Gastrocnemius medialis (tissue), 4 donors: ENCODE measurements around the gene ACACA. TPM values are rescaled to one million over a fixed set of nuclear protein-coding genes. Genes with fewer than 3 reads are reported as not detected.

Experiments used
- ATAC-seq, 2 donors: fragments of 150-250 bp; one replicate each; pipeline ENCODE4 v1.9.1; 2016
- DNase-seq, 2 donors: peaks; one replicate each; pipeline ENCODE4 v3.0.0-alpha.2; 2019
- H3K27ac ChIP-seq, 4 donors: fragments of 200-600 bp; sonication (generic); 1 replicate in 1 of 4; 2 replicates in 3 of 4; pipeline ENCODE4 v1.5.1; 2016 to 2018; ENCODE audit warnings: mild to moderate bottlenecking in 2 of 4, moderate library complexity in 1 of 4
- H3K27me3 ChIP-seq, 3 donors: fragments of 200-600 bp; sonication (generic) in 2 of 3; 1 replicate in 1 of 3; 2 replicates in 2 of 3; pipeline versions ENCODE4 v1.5.1 to v1.6.0; 2016 to 2019; ENCODE audit warnings: mild to moderate bottlenecking in 1 of 3, moderate library complexity in 1 of 3
- H3K36me3 ChIP-seq, 2 donors: fragments of 200-600 bp; sonication (generic) in 1 of 2; one replicate each; pipeline ENCODE4 v1.5.1; 2017 to 2018
- H3K4me1 ChIP-seq, 2 donors: fragments of 200-600 bp; sonication (generic) in 1 of 2; one replicate each; pipeline ENCODE4 v1.5.1; 2016 to 2017; ENCODE audit warnings: mild to moderate bottlenecking in 2 of 2
- H3K4me3 ChIP-seq, 4 donors: fragments of 200-600 bp; sonication (generic) in 3 of 4; 1 replicate in 1 of 4; 2 replicates in 3 of 4; pipeline ENCODE4 v1.5.1; 2016 to 2019; ENCODE audit warnings: mild to moderate bottlenecking in 2 of 4
- H3K9me3 ChIP-seq, 3 donors: fragments of 200-600 bp; sonication (generic) in 2 of 3; 1 replicate in 1 of 3; 2 replicates in 2 of 3; pipeline ENCODE4 v1.5.1; 2016 to 2019
- POLR2A ChIP-seq, 2 donors: fragments of 450-650 bp; IDR thresholded peaks; one replicate each; pipeline ENCODE4 v1.6.1; 2017; ENCODE audit warnings: antibody characterized with exemption in 2 of 2, mild to moderate bottlenecking in 2 of 2, moderate library complexity in 2 of 2
- in situ Hi-C, 4 donors: fragments of 200-750 bp; cut with MboI; loops; one replicate each; pipeline versions ENCODE4 v1.15.0 to v1.8.0; 2017; ENCODE audit warnings: low sequenced_read_pairs in 4 of 4
- intact Hi-C: fragments of 100-400 bp; cut with DNase I; formaldehyde crosslinking; loops from one replicate; pipeline ENCODE4 v1.15.1; 2023; ENCODE audit warnings: low total_unique reads
- total RNA-seq, 4 donors: library from RNA; depleted of rRNA; stranded (reverse); fragments of >200 nt; gene quantifications; one replicate each; pipeline versions ENCODE4 v1.1.0 to v1.2.3, GENCODE V29; 2016
- TF ChIP-seq, protein P1 (sequence below), 5 experiments: fragments of 450-650 bp in 3 of 5; fragments of 200-600 bp in 2 of 5; sonication (generic) in 2 of 5; IDR thresholded peaks in 4 of 5; conservative IDR thresholded peaks in 1 of 5; 1 replicate in 4 of 5; 2 replicates in 1 of 5; pipeline ENCODE4 v1.5.1; 2016 to 2019; ENCODE audit warnings: antibody characterized with exemption in 5 of 5, mild to moderate bottlenecking in 3 of 5, moderate library complexity in 3 of 5

The ACACA gene
- total RNA-seq, 4 donors from 2014 or later: 13.4 to 28.9 (median 18.9) TPM

DNA sequence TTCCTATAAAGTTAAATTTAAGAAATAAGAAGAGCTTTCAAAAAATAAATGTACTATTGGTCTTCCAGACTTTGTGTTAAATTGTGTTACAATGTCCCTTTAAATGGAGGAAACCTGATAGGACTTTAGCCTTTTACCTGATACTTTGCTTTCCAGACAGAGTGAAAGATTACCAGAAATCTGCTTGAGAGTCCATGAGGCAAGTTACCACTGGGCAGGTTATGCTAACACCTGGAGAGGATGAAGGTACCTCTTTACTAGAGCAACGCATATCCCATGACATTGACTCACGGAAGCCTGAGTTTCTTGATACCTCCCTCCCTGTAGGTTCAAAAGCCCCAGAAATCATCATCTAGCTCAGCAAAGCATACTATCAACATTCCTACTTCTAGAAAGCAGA is 174.7 kb downstream of the ACACA start:
- Histone ChIP-seq H3K27me3 (no peaks in the 10 kb centered on the region), H3K36me3 (peaks cover 3 to 29% of the 10 kb centered on the region in 2 donors), H3K4me1 (peaks cover 3 to 4% of the 10 kb centered on the region in 2 donors), H3K9me3 (no peaks in the 10 kb centered on the region), H3K27ac (no peak overlapping the region), H3K4me3 (no peak overlapping the region)
- intact Hi-C loops: no loop called here
- no peak for TF ChIP-seq POLR2A (IDR thresholded peaks at IDR 0.05)
- TF ChIP-seq, protein P1, sequence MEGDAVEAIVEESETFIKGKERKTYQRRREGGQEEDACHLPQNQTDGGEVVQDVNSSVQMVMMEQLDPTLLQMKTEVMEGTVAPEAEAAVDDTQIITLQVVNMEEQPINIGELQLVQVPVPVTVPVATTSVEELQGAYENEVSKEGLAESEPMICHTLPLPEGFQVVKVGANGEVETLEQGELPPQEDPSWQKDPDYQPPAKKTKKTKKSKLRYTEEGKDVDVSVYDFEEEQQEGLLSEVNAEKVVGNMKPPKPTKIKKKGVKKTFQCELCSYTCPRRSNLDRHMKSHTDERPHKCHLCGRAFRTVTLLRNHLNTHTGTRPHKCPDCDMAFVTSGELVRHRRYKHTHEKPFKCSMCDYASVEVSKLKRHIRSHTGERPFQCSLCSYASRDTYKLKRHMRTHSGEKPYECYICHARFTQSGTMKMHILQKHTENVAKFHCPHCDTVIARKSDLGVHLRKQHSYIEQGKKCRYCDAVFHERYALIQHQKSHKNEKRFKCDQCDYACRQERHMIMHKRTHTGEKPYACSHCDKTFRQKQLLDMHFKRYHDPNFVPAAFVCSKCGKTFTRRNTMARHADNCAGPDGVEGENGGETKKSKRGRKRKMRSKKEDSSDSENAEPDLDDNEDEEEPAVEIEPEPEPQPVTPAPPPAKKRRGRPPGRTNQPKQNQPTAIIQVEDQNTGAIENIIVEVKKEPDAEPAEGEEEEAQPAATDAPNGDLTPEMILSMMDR (IDR thresholded peaks at IDR 0.05 in 4 of 5, conservative IDR thresholded peaks at IDR 0.05 in 1 of 5): no peak
- DNase-seq (no peak), ATAC-seq (no peak)
- in situ Hi-C loops: loop anchor here in 2 of 4 donors (25.0 kb wide), 1 partner anchor 595 kb away; no protein-coding TSS in a partner anchor

GRCh38 chr17:37230633-37231032 is 176.0 kb downstream of the ACACA start:
- Histone ChIP-seq H3K4me3 (no peak overlapping the region), H3K27me3 (no peaks in the 10 kb centered on the region), H3K27ac (no peak overlapping the region), H3K9me3 (no peaks in the 10 kb centered on the region), H3K36me3 (peaks cover 3 to 38% of the 10 kb centered on the region in 2 donors), H3K4me1 (no peaks in the 10 kb centered on the region)
- ATAC-seq (no peak), DNase-seq (no peak)
- TF ChIP-seq, protein P1 (IDR thresholded peaks at IDR 0.05 in 4 of 5, conservative IDR thresholded peaks at IDR 0.05 in 1 of 5): no peak
- no peak for TF ChIP-seq POLR2A (IDR thresholded peaks at IDR 0.05)
- intact Hi-C loops (no loop called here), in situ Hi-C loops (loop anchor here in 2 of 4 donors (25.0 kb wide), 1 partner anchor 593 kb away; no protein-coding TSS in a partner anchor)

GRCh38 chr17:37225465-37225864 is 181.2 kb downstream of the ACACA start:
- Histone ChIP-seq H3K36me3 (peaks cover 0 to 41% of the 10 kb centered on the region in 2 donors), H3K27me3 (no peaks in the 10 kb centered on the region), H3K27ac (no peak overlapping the region), H3K4me1 (no peaks in the 10 kb centered on the region), H3K4me3 (no peak overlapping the region), H3K9me3 (no peaks in the 10 kb centered on the region)
- intact Hi-C loops: no loop called here
- ATAC-seq (no peak), DNase-seq (no peak)
- in situ Hi-C loops: loop anchor here in 2 of 4 donors (25.0 kb wide), 1 partner anchor 588 kb away; no protein-coding TSS in a partner anchor
- TF ChIP-seq, protein P1 (IDR thresholded peaks at IDR 0.05 in 4 of 5, conservative IDR thresholded peaks at IDR 0.05 in 1 of 5): no peak
- no peak for TF ChIP-seq POLR2A (IDR thresholded peaks at IDR 0.05)

DNA sequence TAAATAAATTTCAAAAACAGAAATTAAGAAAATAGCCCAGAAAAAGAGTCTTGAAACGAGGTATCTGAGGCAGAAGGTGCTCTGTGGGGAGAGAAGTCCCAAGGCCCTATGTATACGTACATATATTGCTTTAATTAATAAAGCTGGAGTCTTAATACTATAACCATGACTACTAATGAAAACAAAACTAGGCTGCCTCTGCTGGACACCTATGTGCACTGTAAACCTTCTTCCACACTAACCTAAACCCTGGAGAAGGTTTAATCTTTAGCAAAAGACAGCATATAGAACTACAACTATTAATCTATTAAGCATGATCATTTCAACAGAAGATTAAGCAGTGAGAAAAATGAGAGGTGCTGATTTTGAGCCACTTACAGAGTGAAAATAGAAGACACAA is 184.8 kb downstream of the ACACA start:
- peaks cover 0 to 33% of the 10 kb centered on the region in 2 donors for H3K36me3 ChIP-seq
- in situ Hi-C loops (no loop called here), intact Hi-C loops (no loop called here)
- TF ChIP-seq, protein P1 (IDR thresholded peaks at IDR 0.05 in 4 of 5, conservative IDR thresholded peaks at IDR 0.05 in 1 of 5): no peak
- no peak for TF ChIP-seq POLR2A (IDR thresholded peaks at IDR 0.05)
- H3K9me3 ChIP-seq: no peaks in the 10 kb centered on the region
- no peaks in the 10 kb centered on the region for H3K4me1 ChIP-seq
- DNase-seq: no peak
- ATAC-seq: no peak
- H3K27ac ChIP-seq: no peak overlapping the region
- no peak overlapping the region for H3K4me3 ChIP-seq
- no peaks in the 10 kb centered on the region for H3K27me3 ChIP-seq

DNA sequence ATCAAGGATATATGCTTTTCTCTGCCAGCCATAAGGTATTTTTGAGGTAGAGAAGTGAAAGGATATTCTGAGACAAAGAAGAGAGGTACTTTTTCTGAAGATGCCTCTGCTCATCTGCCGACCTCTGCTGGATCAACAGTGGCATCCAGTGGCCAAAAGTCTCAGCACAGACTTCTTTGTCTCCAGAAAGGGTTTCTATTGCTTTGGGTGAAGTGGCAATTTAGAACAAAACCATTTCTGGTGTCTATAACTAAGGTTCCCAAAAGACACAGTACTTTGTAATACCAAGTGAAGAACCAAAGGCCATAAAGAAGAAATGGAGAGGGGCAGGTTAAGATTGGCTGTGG is 186.1 kb downstream of the ACACA start:
- H3K9me3 ChIP-seq: no peaks in the 10 kb centered on the region
- intact Hi-C loops: no loop called here
- no peak for ATAC-seq
- no peak for TF ChIP-seq POLR2A (IDR thresholded peaks at IDR 0.05)
- TF ChIP-seq, protein P1 (IDR thresholded peaks at IDR 0.05 in 4 of 5, conservative IDR thresholded peaks at IDR 0.05 in 1 of 5): peak in 1 of 5 experiments; percentile 28
- no peaks in the 10 kb centered on the region for H3K27me3 ChIP-seq
- no peaks in the 10 kb centered on the region for H3K4me1 ChIP-seq
- no peak overlapping the region for H3K4me3 ChIP-seq
- in situ Hi-C loops: no loop called here
- peaks cover 0 to 24% of the 10 kb centered on the region in 2 donors for H3K36me3 ChIP-seq
- no peak for DNase-seq
- H3K27ac ChIP-seq: no peak overlapping the region
